Body of pancreas (tissue), 4 donors: ENCODE results near the gene MAD1L1. TPM values are rescaled to one million over a fixed set of nuclear protein-coding genes. Genes with fewer than 3 reads are reported as not detected.
A peak's percentile ranks its signal among the peaks of the same experiment; 100 is the strongest.

Source experiments
- ATAC-seq: fragments of 150-250 bp; one replicate; pipeline ENCODE4 v1.9.1; 2016
- DNase-seq, 4 donors: peaks; one replicate each; pipeline ENCODE4 v3.0.0-alpha.2; 2019
- H3K27ac ChIP-seq, 4 donors: fragments of 200-600 bp; sonication (generic); 1 replicate in 3 of 4; 2 replicates in 1 of 4; pipeline versions ENCODE4 v1.5.1 to v1.6.1; 2016 to 2019; ENCODE audit warnings: mild to moderate bottlenecking in 1 of 4, mixed read lengths in 1 of 4, moderate library complexity in 1 of 4
- H3K27me3 ChIP-seq, 2 donors: fragments of 200-600 bp; sonication (generic); one replicate each; pipeline ENCODE4 v1.6.0; 2016; ENCODE audit warnings: mild to moderate bottlenecking in 1 of 2
- H3K36me3 ChIP-seq, 2 donors: fragments of 200-600 bp; sonication (generic); replicated peaks in 1 of 2; 2 replicates each; pipeline ENCODE4 v1.5.1; 2016; ENCODE audit warnings: low read depth in 2 of 2; ENCODE audit not compliant: insufficient read depth in 1 of 2
- H3K4me1 ChIP-seq: fragments of 200-600 bp; sonication (generic); one replicate; pipeline ENCODE4 v1.6.0; 2016
- H3K4me3 ChIP-seq, 2 donors: fragments of 200-600 bp; sonication (generic); 1 replicate in 1 of 2; 2 replicates in 1 of 2; pipeline ENCODE4 v1.5.1; 2016 to 2019
- H3K9me3 ChIP-seq, 3 donors: fragments of 200-600 bp; sonication (generic); 1 replicate in 2 of 3; 2 replicates in 1 of 3; pipeline ENCODE4 v1.5.1; 2016
- POLR2A ChIP-seq, 3 donors: fragments of 450-650 bp; IDR thresholded peaks; one replicate each; pipeline ENCODE4 v1.6.1; 2016; ENCODE audit warnings: antibody characterized with exemption in 3 of 3, mild to moderate bottlenecking in 2 of 3
- WGBS, 2 donors: methylation state at CpG; one replicate each; pipeline ENCODE4 v1.1.5; 2017; 5-methylcytosine and 5-hydroxymethylcytosine counted together
- intact Hi-C: fragments of 100-400 bp; cut with DNase I; formaldehyde crosslinking; loops from one replicate; pipeline ENCODE4 v1.15.1; 2023
- total RNA-seq, 2 donors: library from RNA; depleted of rRNA; stranded (reverse); fragments of >200 nt; gene quantifications; one replicate each; pipeline ENCODE4 v1.1.0, GENCODE V29; 2016
- TF ChIP-seq, protein P1 (sequence below), 7 experiments: fragments of 450-650 bp in 4 of 7; fragments of 200-600 bp in 3 of 7; sonication (generic) in 3 of 7; IDR thresholded peaks; one replicate each; pipeline ENCODE4 v1.5.1; 2016 to 2019; ENCODE audit warnings: antibody characterized with exemption in 7 of 7

MAD1L1 gene
- total RNA-seq, 2 donors from 2014 or later: 14.0 to 66.9 TPM

GRCh38 chr7:2048006-2048405 is 184.7 kb downstream of the MAD1L1 start:
- ATAC-seq (no peak), DNase-seq (no peak)
- intact Hi-C loops: no loop called here
- Histone ChIP-seq H3K27me3 (no peaks in the 10 kb centered on the region), H3K4me1 (no peaks in the 10 kb centered on the region), H3K36me3 (no peaks in the 10 kb centered on the region), H3K9me3 (no peaks in the 10 kb centered on the region), H3K4me3 (no peak overlapping the region), H3K27ac (no peak overlapping the region)
- WGBS, 2 donors: 92 to 96% methylated on average over 16 to 17 of the region's 17 CpGs
- TF ChIP-seq, protein P1, sequence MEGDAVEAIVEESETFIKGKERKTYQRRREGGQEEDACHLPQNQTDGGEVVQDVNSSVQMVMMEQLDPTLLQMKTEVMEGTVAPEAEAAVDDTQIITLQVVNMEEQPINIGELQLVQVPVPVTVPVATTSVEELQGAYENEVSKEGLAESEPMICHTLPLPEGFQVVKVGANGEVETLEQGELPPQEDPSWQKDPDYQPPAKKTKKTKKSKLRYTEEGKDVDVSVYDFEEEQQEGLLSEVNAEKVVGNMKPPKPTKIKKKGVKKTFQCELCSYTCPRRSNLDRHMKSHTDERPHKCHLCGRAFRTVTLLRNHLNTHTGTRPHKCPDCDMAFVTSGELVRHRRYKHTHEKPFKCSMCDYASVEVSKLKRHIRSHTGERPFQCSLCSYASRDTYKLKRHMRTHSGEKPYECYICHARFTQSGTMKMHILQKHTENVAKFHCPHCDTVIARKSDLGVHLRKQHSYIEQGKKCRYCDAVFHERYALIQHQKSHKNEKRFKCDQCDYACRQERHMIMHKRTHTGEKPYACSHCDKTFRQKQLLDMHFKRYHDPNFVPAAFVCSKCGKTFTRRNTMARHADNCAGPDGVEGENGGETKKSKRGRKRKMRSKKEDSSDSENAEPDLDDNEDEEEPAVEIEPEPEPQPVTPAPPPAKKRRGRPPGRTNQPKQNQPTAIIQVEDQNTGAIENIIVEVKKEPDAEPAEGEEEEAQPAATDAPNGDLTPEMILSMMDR (IDR thresholded peaks at IDR 0.05): no peak
- no peak for TF ChIP-seq POLR2A (IDR thresholded peaks at IDR 0.05)

GRCh38 chr7:2046581-2047565 is 185.9 kb downstream of the MAD1L1 start:
- intact Hi-C loops: no loop called here

DNA sequence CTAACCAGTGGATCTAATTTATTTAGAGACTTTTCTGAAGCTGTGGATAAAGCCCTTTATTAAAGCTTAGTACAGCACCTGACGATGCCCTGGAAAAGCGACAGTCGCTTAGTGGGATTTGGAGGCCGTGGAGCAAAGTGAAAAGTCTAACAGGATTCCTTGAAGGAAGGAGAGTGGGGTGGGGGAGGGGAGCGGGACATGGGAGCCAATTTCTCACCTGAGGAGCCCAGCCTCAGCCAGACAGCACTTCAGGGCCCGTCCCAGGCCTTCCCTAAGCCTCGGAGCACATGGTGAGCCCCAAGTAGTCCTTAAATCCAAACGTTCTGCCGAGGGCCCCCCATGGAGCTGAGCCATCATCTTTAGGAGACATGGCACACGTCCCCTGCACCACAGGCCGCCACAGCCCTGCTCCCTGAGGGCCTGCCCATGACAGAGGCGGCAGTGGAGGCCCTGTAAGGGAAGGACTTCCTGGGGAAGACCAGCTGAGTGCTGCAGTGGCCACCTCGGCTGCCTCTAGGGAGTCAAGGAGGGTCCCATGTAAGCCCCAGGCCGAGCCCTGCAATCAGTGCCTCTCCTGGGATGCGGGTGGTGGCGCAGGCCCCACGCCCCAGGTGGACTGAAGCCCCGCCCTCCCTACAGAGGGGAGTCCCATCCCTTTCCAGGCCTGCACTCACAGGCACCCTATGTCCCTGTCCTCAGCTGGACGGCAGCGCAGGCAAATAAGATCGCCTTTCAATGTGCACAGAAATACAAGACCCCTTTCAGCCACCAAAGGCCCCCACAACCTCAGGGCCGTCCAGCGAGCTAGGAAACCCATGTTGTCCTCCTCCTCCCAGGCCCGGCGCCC is 187.0 kb downstream of the MAD1L1 start:
- DNase-seq (peak in 1 of 4 donors; percentile 6), ATAC-seq (no peak)
- H3K4me3 ChIP-seq: no peak overlapping the region
- H3K27ac ChIP-seq: no peak overlapping the region
- H3K9me3 ChIP-seq: no peaks in the 10 kb centered on the region
- no peaks in the 10 kb centered on the region for H3K27me3 ChIP-seq
- H3K4me1 ChIP-seq: no peaks in the 10 kb centered on the region
- intact Hi-C loops: no loop called here
- TF ChIP-seq POLR2A (IDR thresholded peaks at IDR 0.05): no peak
- TF ChIP-seq, protein P1 (IDR thresholded peaks at IDR 0.05): no peak
- 92 to 95% methylated on average over 9 to 25 of the region's 25 CpGs for WGBS, 2 donors
- no peaks in the 10 kb centered on the region for H3K36me3 ChIP-seq

More at GRCh38 chr7:2046581-2047565, 185.9 kb downstream of the MAD1L1 start:
- no peak overlapping the region for H3K4me3 ChIP-seq
- no peak for ATAC-seq
- H3K27ac ChIP-seq: no peak overlapping the region
- H3K9me3 ChIP-seq: no peaks in the 10 kb centered on the region
- no peaks in the 10 kb centered on the region for H3K27me3 ChIP-seq
- H3K4me1 ChIP-seq: no peaks in the 10 kb centered on the region
- H3K36me3 ChIP-seq: no peaks in the 10 kb centered on the region
- peak in 1 of 4 donors; percentile 8 for DNase-seq
- 87 to 93% methylated on average over 29 to 30 of the region's 30 CpGs for WGBS, 2 donors
- TF ChIP-seq, protein P1 (IDR thresholded peaks at IDR 0.05): no peak
- no peak for TF ChIP-seq POLR2A (IDR thresholded peaks at IDR 0.05)

GRCh38 chr7:2044883-2045471 is 187.8 kb downstream of the MAD1L1 start:
- H3K27me3 ChIP-seq: no peaks in the 10 kb centered on the region
- H3K27ac ChIP-seq: no peak overlapping the region
- ATAC-seq: no peak
- no peaks in the 10 kb centered on the region for H3K4me1 ChIP-seq
- DNase-seq: peak in 1 of 4 donors; percentile 5
- 93 to 98% methylated on average over 19 to 20 of the region's 21 CpGs for WGBS, 2 donors
- H3K36me3 ChIP-seq: no peaks in the 10 kb centered on the region
- no peak overlapping the region for H3K4me3 ChIP-seq
- no peaks in the 10 kb centered on the region for H3K9me3 ChIP-seq
- intact Hi-C loops: no loop called here
- TF ChIP-seq, protein P1 (IDR thresholded peaks at IDR 0.05): no peak
- TF ChIP-seq POLR2A (IDR thresholded peaks at IDR 0.05): no peak
